K562 (cell line): ENCODE data around the gene BEND4. TPM values are rescaled to one million over a fixed set of nuclear protein-coding genes. Genes with fewer than 3 reads are reported as not detected.

Experiments
- ATAC-seq: fragments of 200-7000 bp; cut with Tn5 transposase; 3 replicates; pipeline ENCODE4 v1.9.1; 2020; ENCODE audit warnings: moderate library complexity
- BruUV-seq: library from RNA; stranded (reverse); fragments of 400-500 nt; replicated peaks from 2 replicates; lab custom pipeline; 2021; lab: Mats Ljungman, UMichigan
- CTCF ChIA-PET: fragments of 300-600 bp; formaldehyde crosslinking; extraction: SDS; loops from one replicate; lab custom pipeline; 2021; ENCODE audit warnings: low intra/inter-chr PET ratio; lab: Yijun Ruan, JAX
- POLR2A ChIA-PET: fragments of 300-600, 350-650 bp; sonication (Branson Sonifier 250); formaldehyde crosslinking; extraction: SDS; loops from one replicate; lab custom pipeline; 2021; ENCODE audit warnings: antibody characterized with exemption, inconsistent platforms; lab: Yijun Ruan, JAX
- DNase-seq, 4 experiments: peaks; one replicate each; pipeline versions ENCODE4 v3.0.0 to v3.0.0-alpha.2; 2011 to 2018; ENCODE audit warnings: low spot score in 3 of 4, mixed read lengths in 3 of 4; ENCODE audit errors: extremely low read depth in 1 of 4
- FAIRE-seq: peaks from 2 replicates; lab custom pipeline; 2011; peaks lifted over from hg19 to GRCh38; lab: Jason Lieb, UNC
- H2AFZ ChIP-seq: 2 replicates; pipeline ENCODE4 v1.6.0; 2011; ENCODE audit warnings: low read depth, low read length, control low read depth, inconsistent platforms
- H3K27ac ChIP-seq: fragments of 200-600 bp; 3 replicates; pipeline ENCODE4 v1.8.0; 2011; ENCODE audit warnings: low read depth, mild to moderate bottlenecking, control low read depth, inconsistent platforms, low read length, moderate library complexity, mixed read lengths; ENCODE audit errors: extremely low read depth
- H3K27me3 ChIP-seq, 2 experiments: fragments of 300-600 bp in 1 of 2; 2 replicates in 1 of 2; 3 replicates in 1 of 2; pipeline versions ENCODE4 v1.6.0 to v1.8.0; 2011; ENCODE audit warnings: inconsistent platforms in 2 of 2, low read length in 2 of 2, mild to moderate bottlenecking in 1 of 2, mixed read lengths in 1 of 2, moderate library complexity in 1 of 2; ENCODE audit not compliant: control insufficient read depth in 2 of 2, insufficient read depth in 2 of 2
- H3K36me3 ChIP-seq: fragments of 300-600 bp; 3 replicates; pipeline ENCODE4 v1.8.0; 2011; ENCODE audit warnings: mild to moderate bottlenecking, low read length, inconsistent platforms; ENCODE audit not compliant: control insufficient read depth, insufficient read depth
- H3K4me1 ChIP-seq, 2 experiments: fragments of 200-600 bp in 1 of 2; replicated peaks in 1 of 2; 2 replicates in 1 of 2; 3 replicates in 1 of 2; pipeline versions ENCODE4 v1.5.1 to v1.8.0; 2011; ENCODE audit warnings: inconsistent platforms in 2 of 2, low read length in 2 of 2, mild to moderate bottlenecking in 1 of 2, mixed read lengths in 1 of 2, moderate library complexity in 1 of 2; ENCODE audit not compliant: control insufficient read depth in 2 of 2, insufficient read depth in 2 of 2
- H3K4me2 ChIP-seq: 2 replicates; pipeline ENCODE4 v1.6.1; 2011; ENCODE audit warnings: low read length, control low read depth, inconsistent platforms, mixed read lengths; ENCODE audit not compliant: insufficient read depth
- H3K4me3 ChIP-seq: fragments of 200-600 bp; sonication (generic), shearing (Covaris generic); 2 replicates; pipeline ENCODE4 v1.5.1; 2016; ENCODE audit warnings: control low read depth, inconsistent platforms
- H3K79me2 ChIP-seq: fragments of 200-600 bp; 3 replicates; pipeline ENCODE4 v1.8.0; 2011; ENCODE audit warnings: low read length, inconsistent platforms; ENCODE audit not compliant: control insufficient read depth, insufficient read depth
- H3K9ac ChIP-seq, 2 experiments: 2 replicates each; pipeline versions ENCODE4 v1.6.0 to v1.6.1; 2011; ENCODE audit warnings: low read depth in 2 of 2, low read length in 2 of 2, control low read depth in 1 of 2, inconsistent platforms in 1 of 2, mild to moderate bottlenecking in 1 of 2, mixed read lengths in 1 of 2; ENCODE audit not compliant: insufficient read depth in 1 of 2
- H3K9me1 ChIP-seq: one replicate; pipeline ENCODE4 v1.6.0; 2011; ENCODE audit warnings: inconsistent platforms, mild to moderate bottlenecking, low read length, moderate library complexity; ENCODE audit not compliant: control insufficient read depth, insufficient read depth
- H3K9me3 ChIP-seq: replicated peaks from 2 replicates; pipeline ENCODE4 v1.5.1; 2011; ENCODE audit warnings: low read depth, low read length, inconsistent platforms; ENCODE audit not compliant: control insufficient read depth, insufficient read depth
- H4K20me1 ChIP-seq: replicated peaks from 2 replicates; pipeline ENCODE4 v1.6.1; 2011; ENCODE audit warnings: low read length, inconsistent platforms, mixed read lengths; ENCODE audit not compliant: control insufficient read depth, insufficient read depth
- SAFB2 ChIP-seq: fragments of 200-400 bp; formaldehyde crosslinking; IDR thresholded peaks from 2 replicates; pipeline ENCODE4 v1.6.1; 2018; ENCODE audit warnings: borderline replicate concordance, low read length, low read depth, moderate library complexity; ENCODE audit not compliant: severe bottlenecking
- TAF1 ChIP-seq: IDR thresholded peaks from 2 replicates; pipeline ENCODE4 v1.6.1; 2011; ENCODE audit warnings: mild to moderate bottlenecking, low read length, moderate library complexity; ENCODE audit not compliant: insufficient read depth, control insufficient read depth, severe bottlenecking; ENCODE audit errors: extremely low read depth
- WGBS: fragments of 100-300 bp; shearing (Covaris generic); methylation state at CpG from one replicate; pipeline ENCODE4 v1.1.6; 2016; ENCODE audit warnings: low coverage, mixed read lengths; ENCODE audit not compliant: insufficient coverage; ENCODE audit errors: missing lambda C conversion rate; 5-methylcytosine and 5-hydroxymethylcytosine counted together
- in situ Hi-C: fragments of 300-500 bp; cut with MboI; formaldehyde crosslinking; loops from 4 replicates; pipeline ENCODE4 v1.15.0; 2018; ENCODE audit warnings: inconsistent platforms, mixed read lengths
- intact Hi-C: fragments of 100-400 bp; cut with micrococcal nuclease; formaldehyde crosslinking; loops from 2 replicates; pipeline ENCODE4 v1.14.2; 2022
- polyA plus RNA-seq, 8 experiments: library from polyadenylated mRNA; depleted of rRNA in 4 of 8; stranded (reverse) in 5 of 8; unstranded in 3 of 8; fragments of >200 nt; fragmentation: Nextera tagmentation in 2 of 8; fragmentation: Illumina TruSeq in 1 of 8; extraction: Ambion mirVana in 2 of 8; extraction: Trizol in 1 of 8; gene quantifications; 2 replicates each; pipeline versions ENCODE4 v1.2.1 to v1.2.3, GENCODE V29; 2011 to 2014; ENCODE audit warnings: inconsistent platforms in 1 of 8, missing spikeins in 1 of 8
- total RNA-seq, 7 experiments: library from RNA; depleted of rRNA in 6 of 7; stranded (reverse); fragments of >200 nt in 6 of 7; fragmentation: Illumina TruSeq in 2 of 7; extraction: Trizol in 2 of 7; gene quantifications; 2 replicates each; pipeline versions ENCODE4 v1.2.1 to v1.2.3, GENCODE V29; 2011 to 2021; ENCODE audit warnings: low replicate concordance in 1 of 7
- TF ChIP-seq, protein P1 (sequence below): fragments of 250-450 bp; sonication (Bioruptor Pico); IDR thresholded peaks from 2 replicates; pipeline ENCODE4 v1.8.0; 2022; ENCODE audit warnings: moderate library complexity, mild to moderate bottlenecking, inconsistent platforms

Gene BEND4
- total and polyA plus RNA-seq, 9 of the 15 experiments (the other 6 are each of a cell fraction or from before 2014, with no cell fraction given): not detected

DNA sequence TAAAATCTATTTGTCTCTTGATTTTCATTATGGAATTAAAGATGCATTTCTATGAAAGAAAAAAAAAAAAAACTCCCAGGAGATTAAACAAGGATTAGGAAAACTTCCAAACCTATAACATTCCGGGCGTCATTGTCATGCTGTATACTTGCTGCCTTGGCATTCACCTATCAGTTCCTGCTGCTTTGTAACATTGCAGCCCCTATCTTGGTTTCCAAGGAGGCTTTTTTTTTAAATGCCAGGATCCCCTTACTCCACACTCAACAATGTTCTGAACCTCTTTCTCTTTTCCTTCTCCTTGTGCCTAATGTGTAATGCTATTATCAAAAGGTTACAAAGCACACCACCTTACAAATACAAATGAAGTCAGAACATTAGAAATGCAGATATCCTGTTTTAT lies 20.5 kb upstream of the BEND4 start:
- Histone ChIP-seq H3K9me1 (no peaks in the 10 kb centered on the region), H3K79me2 (no peaks in the 10 kb centered on the region), H3K4me2 (no peak overlapping the region), H3K4me1 (no peaks in the 10 kb centered on the region), H3K27me3 (peaks cover 0 to 9% of the 10 kb centered on the region in 2 experiments; a peak in 1 of 5 replicates), H4K20me1 (no peaks in the 10 kb centered on the region), H3K27ac (no peak overlapping the region), H3K9ac (no peak overlapping the region), H3K36me3 (no peaks in the 10 kb centered on the region), H3K4me3 (no peak overlapping the region), H3K9me3 (no peaks in the 10 kb centered on the region), H2AFZ (no peak overlapping the region)
- no peak for FAIRE-seq
- no peak for DNase-seq
- intact Hi-C loops: no loop called here
- BruUV-seq: no TSS peak
- CTCF ChIA-PET: no interaction called here
- in situ Hi-C loops: no loop called here
- no peak for TF ChIP-seq TAF1
- TF ChIP-seq SAFB2: no peak
- TF ChIP-seq, protein P1, sequence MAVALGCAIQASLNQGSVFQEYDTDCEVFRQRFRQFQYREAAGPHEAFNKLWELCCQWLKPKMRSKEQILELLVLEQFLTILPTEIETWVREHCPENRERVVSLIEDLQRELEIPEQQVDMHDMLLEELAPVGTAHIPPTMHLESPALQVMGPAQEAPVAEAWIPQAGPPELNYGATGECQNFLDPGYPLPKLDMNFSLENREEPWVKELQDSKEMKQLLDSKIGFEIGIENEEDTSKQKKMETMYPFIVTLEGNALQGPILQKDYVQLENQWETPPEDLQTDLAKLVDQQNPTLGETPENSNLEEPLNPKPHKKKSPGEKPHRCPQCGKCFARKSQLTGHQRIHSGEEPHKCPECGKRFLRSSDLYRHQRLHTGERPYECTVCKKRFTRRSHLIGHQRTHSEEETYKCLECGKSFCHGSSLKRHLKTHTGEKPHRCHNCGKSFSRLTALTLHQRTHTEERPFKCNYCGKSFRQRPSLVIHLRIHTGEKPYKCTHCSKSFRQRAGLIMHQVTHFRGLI (CRISPR knock-in tag): no peak
- POLR2A ChIA-PET: no interaction called here
- 0% methylated on average over 2 of the region's 2 CpGs for whole genome bisulfite sequencing
- ATAC-seq: no peak
